Thymus (tissue), 11 donors: Measurements from ENCODE around the gene CCDC8. TPM values are rescaled to one million over a fixed set of nuclear protein-coding genes. Genes with fewer than 3 reads are reported as not detected.
A peak's percentile ranks its signal among the peaks of the same experiment; 100 is the strongest.
"Not testable (repeated sequence)": the region's sequence is repeated elsewhere in the genome, so short reads cannot be mapped to it uniquely, and the experiment has no call there.

Source experiments
- DNase-seq, 9 donors: peaks; one replicate each; pipeline ENCODE4 v3.0.0-alpha.2; 2013; ENCODE audit warnings: low spot score in 9 of 9, low read depth in 6 of 9, missing footprints in 1 of 9
- H3K27ac ChIP-seq, 2 donors: one replicate each; pipeline ENCODE4 v1.5.1; 2013; ENCODE audit warnings: control low read depth in 1 of 2, low read depth in 1 of 2, low read length in 1 of 2, mild to moderate bottlenecking in 1 of 2, moderate library complexity in 1 of 2
- H3K27me3 ChIP-seq, 2 donors: one replicate each; pipeline ENCODE4 v1.5.1; 2013; ENCODE audit warnings: low read length in 1 of 2; ENCODE audit not compliant: control insufficient read depth in 2 of 2, insufficient read depth in 1 of 2
- H3K36me3 ChIP-seq, 2 donors: one replicate each; pipeline ENCODE4 v1.5.1; 2013; ENCODE audit warnings: low read length in 1 of 2, mild to moderate bottlenecking in 1 of 2, moderate library complexity in 1 of 2; ENCODE audit not compliant: control insufficient read depth in 2 of 2, insufficient read depth in 2 of 2
- H3K4me1 ChIP-seq, 2 donors: one replicate each; pipeline ENCODE4 v1.5.1; 2013; ENCODE audit warnings: low read length in 2 of 2; ENCODE audit not compliant: control insufficient read depth in 2 of 2, insufficient read depth in 2 of 2
- H3K4me3 ChIP-seq, 2 donors: one replicate each; pipeline ENCODE4 v1.5.1; 2013; ENCODE audit warnings: low read length in 2 of 2, control low read depth in 1 of 2, mild to moderate bottlenecking in 1 of 2
- H3K9me3 ChIP-seq, 2 donors: one replicate each; pipeline ENCODE4 v1.5.1; 2013; ENCODE audit warnings: low read length in 1 of 2, mild to moderate bottlenecking in 1 of 2; ENCODE audit not compliant: control insufficient read depth in 2 of 2, insufficient read depth in 1 of 2
- WGBS: extraction: QIAGEN DNeasy Blood & Tissue Kit; methylation state at CpG from one replicate; pipeline ENCODE4 v1.1.7; 2013; 5-methylcytosine and 5-hydroxymethylcytosine counted together
- polyA plus RNA-seq: library from polyadenylated mRNA; stranded (reverse); fragments of 200-250 nt; gene quantifications from one replicate; pipeline ENCODE4 v1.2.3, GENCODE V29; 2013
- total RNA-seq: library from RNA; stranded (reverse); fragments of 120-200 nt; gene quantifications from one replicate; pipeline ENCODE4 v1.2.4, GENCODE V29; 2013
- donor health status: healthy.

The CCDC8 gene
- total and polyA plus RNA-seq, 2 donors = 8.6 to 10.3 TPM

- 97% methylated on average over 14 of the region's 14 CpGs for WGBS
- DNase-seq, H3K27ac ChIP-seq, H3K4me1 ChIP-seq, H3K9me3 ChIP-seq, H3K4me3 ChIP-seq, H3K36me3 ChIP-seq: not testable (repeated sequence)
- H3K27me3 ChIP-seq = peaks cover 0 to 34% of the 10 kb centered on the region in 2 donors
Observed at GRCh38 chr19:46397801-46398479, 15.4 kb downstream of the CCDC8 start.

GRCh38 chr19:46394402-46394797, 19.0 kb downstream of the CCDC8 start:
- 99% methylated on average over 5 of the region's 5 CpGs for WGBS

DNA sequence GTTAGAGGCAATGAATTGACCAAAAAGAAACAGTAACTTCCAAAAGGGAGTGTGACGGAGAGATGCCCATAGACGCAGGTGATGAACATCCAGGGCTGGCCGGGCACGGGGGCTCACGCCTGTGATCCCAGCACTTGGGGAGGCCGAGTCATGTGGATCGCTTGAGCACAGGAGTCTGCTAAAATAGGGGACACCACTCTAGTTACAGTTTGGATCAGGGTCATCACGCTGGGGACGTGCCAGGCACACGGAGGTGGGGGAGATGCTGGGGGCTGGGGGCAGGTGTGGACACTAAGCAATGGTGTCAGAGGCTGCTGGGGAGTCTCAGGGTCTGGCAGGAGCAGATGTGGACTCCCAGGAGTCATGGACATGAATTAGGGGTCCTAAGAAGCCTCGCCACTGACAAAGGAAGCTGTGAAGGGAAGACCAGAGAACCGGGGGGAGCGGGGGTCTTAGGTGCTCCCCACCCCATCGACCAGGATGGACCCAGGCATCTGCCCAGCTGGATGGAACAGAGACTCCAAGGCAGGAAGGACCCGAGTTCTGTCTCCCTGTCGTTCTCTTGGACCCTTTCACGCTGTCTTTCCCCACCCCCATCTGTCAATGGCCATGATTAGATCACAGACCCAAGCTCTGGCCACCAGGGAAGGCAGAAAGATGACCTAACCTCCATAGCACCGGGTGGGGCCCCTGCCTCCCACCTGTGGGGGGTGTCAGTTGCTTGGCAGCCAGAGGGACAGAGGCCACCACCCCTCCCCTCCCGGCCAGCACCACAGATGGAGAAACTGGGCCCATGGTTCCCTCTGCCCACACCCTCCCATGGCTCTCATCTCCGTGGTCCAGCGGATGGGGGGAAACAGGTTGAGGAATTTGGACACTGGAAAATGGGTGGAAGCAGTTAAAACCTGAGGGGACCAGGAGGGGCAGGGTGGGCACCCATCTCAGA, 19.6 kb downstream of the CCDC8 start:
- Histone ChIP-seq H3K27me3 (peaks cover 0 to 5% of the 10 kb centered on the region in 2 donors), H3K4me1 (peaks cover 0 to 3% of the 10 kb centered on the region in 2 donors), H3K4me3 (no peak overlapping the region), H3K9me3 (no peaks in the 10 kb centered on the region), H3K27ac (no peak overlapping the region), H3K36me3 (peaks cover 37 to 40% of the 10 kb centered on the region in 2 donors)
- DNase-seq = no peak
- WGBS = 87% methylated on average over 21 of the region's 21 CpGs

More at GRCh38 chr19:46394402-46394797, 19.0 kb downstream of the CCDC8 start:
- H3K27me3 ChIP-seq = peaks cover 0 to 8% of the 10 kb centered on the region in 2 donors
- H3K9me3 ChIP-seq = no peaks in the 10 kb centered on the region
- no peak overlapping the region for H3K4me3 ChIP-seq
- peaks cover 31 to 34% of the 10 kb centered on the region in 2 donors for H3K36me3 ChIP-seq
- no peak for DNase-seq
- H3K4me1 ChIP-seq = peaks cover 0 to 3% of the 10 kb centered on the region in 2 donors
- H3K27ac ChIP-seq = no peak overlapping the region

DNA sequence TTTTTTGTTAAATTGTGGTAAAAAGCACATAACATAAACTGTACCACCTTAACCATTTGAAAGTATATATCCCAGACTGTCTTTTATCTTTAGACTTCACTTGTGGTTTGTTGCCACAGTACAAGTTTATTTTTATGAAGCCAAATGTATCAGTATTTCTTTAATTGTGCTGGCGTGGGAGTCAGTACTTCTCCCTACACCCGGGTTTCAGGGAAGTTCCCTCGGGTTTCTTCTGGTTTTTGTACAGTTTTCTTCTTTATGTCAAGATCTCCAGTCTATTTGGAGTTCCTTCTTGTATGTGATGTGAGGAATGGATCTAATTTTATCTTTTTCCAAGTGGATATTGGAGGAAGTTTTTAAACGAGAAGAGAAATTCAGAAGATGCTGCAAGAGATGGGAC, 20.5 kb downstream of the CCDC8 start:
- Histone ChIP-seq H3K27ac (no peak overlapping the region), H3K36me3 (peaks cover 45 to 46% of the 10 kb centered on the region in 2 donors)
- no peak for DNase-seq

DNA sequence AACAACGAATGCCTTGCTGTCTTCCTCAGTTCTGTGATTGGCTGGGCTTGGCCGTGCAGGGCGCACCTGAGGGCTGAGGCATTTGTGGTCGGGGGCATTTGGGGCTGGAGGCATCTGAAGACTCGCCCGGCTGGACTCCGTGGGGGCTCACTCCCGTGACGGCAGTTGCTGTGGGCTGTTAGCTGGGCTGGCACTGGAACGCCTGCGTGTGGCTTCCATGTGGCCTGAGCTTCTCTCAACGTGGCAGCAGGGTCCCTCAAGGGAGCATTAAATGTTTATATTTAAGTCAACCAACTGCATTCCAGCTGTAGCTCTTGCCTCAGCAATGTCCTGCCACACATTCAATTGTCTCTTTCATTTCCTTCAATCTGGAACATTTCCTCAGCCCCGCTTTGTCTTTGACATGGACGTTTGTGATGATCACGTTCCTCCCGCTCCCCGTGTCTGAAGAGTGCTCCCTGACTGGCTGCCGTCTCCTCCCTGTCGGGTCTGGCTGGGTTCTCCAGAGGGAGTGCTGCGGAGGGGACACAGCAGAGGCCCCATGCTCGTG, 21.0 kb downstream of the CCDC8 start:
- H3K27ac ChIP-seq = peak overlapping the region in 1 of 2 donors; percentile 40
- WGBS = 85% methylated on average over 21 of the region's 21 CpGs

More for the DNA sequence above, 20.5 kb downstream of the CCDC8 start:
- 53% methylated on average over 4 of the region's 4 CpGs for WGBS
- Histone ChIP-seq H3K9me3 (no peaks in the 10 kb centered on the region), H3K4me3 (no peak overlapping the region), H3K27me3 (peaks cover 0 to 5% of the 10 kb centered on the region in 2 donors), H3K4me1 (peaks cover 0 to 3% of the 10 kb centered on the region in 2 donors)

DNA sequence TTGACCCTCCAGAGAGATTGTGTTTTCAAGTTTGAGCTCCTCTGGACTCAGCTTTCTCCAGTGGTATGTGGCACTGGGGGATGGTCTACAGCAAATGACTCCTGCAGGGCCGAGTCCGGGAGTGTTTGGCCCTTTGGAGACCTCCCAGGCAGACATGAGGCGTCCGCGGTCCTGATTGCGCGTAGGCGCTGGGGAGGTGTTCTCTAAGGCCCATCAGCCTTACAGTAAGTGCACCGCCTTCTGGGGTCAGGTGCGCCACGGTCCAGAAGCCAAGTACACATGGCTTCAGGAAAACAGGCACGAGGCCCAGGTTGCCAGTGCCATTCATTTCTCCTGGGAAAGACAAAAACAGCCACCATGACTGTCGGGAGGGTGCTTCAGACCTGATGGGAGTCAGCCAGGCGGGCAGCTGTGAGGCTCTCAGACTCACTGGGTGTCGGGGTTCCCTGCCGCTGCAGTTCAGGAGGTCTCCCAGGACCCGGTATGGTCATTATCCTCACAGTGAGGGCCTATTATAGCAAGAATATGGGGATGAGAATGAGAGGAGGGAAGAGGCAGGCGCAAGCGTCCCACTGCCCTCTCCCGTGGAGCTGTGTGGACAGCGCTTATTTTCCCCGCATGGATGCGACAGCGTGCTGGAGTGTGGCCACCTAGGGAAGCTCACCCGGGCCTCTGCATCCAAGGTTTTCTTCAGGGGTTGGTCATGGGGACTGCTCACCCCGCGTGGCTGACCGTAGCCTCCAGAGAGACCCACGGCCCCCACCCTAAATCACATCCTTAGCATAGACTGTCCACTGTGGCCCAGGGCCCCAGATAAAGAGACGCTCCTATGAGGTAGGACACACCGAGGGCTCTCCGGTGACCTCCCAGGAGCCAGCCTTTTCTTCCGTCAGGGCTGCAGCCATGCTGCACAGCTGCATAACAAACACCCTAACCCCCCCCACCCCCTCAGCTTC, 21.8 kb downstream of the CCDC8 start:
- Histone ChIP-seq H3K4me3 (no peak overlapping the region), H3K4me1 (peaks cover 0 to 3% of the 10 kb centered on the region in 2 donors), H3K9me3 (no peaks in the 10 kb centered on the region), H3K36me3 (peaks cover 56% of the 10 kb centered on the region in 2 donors), H3K27me3 (no peaks in the 10 kb centered on the region), H3K27ac (peak overlapping the region in 1 of 2 donors; percentile 34)
- 93% methylated on average over 33 of the region's 33 CpGs for WGBS
- no peak for DNase-seq

More for the DNA sequence above, 21.0 kb downstream of the CCDC8 start:
- Histone ChIP-seq H3K27me3 (peaks cover 0 to 1% of the 10 kb centered on the region in 2 donors), H3K4me3 (no peak overlapping the region), H3K9me3 (no peaks in the 10 kb centered on the region), H3K36me3 (peaks cover 50 to 51% of the 10 kb centered on the region in 2 donors), H3K4me1 (peaks cover 0 to 3% of the 10 kb centered on the region in 2 donors)
- DNase-seq = no peak

- no peak overlapping the region for H3K27ac ChIP-seq
- peaks cover 0 to 3% of the 10 kb centered on the region in 2 donors for H3K4me1 ChIP-seq
- H3K27me3 ChIP-seq = no peaks in the 10 kb centered on the region
- H3K4me3 ChIP-seq = no peak overlapping the region
- peaks cover 61 to 62% of the 10 kb centered on the region in 2 donors for H3K36me3 ChIP-seq
- WGBS = 96% methylated on average over 18 of the region's 18 CpGs
- H3K9me3 ChIP-seq = no peaks in the 10 kb centered on the region
- DNase-seq = no peak
Observed at GRCh38 chr19:46390866-46391265, 22.5 kb downstream of the CCDC8 start.

DNA sequence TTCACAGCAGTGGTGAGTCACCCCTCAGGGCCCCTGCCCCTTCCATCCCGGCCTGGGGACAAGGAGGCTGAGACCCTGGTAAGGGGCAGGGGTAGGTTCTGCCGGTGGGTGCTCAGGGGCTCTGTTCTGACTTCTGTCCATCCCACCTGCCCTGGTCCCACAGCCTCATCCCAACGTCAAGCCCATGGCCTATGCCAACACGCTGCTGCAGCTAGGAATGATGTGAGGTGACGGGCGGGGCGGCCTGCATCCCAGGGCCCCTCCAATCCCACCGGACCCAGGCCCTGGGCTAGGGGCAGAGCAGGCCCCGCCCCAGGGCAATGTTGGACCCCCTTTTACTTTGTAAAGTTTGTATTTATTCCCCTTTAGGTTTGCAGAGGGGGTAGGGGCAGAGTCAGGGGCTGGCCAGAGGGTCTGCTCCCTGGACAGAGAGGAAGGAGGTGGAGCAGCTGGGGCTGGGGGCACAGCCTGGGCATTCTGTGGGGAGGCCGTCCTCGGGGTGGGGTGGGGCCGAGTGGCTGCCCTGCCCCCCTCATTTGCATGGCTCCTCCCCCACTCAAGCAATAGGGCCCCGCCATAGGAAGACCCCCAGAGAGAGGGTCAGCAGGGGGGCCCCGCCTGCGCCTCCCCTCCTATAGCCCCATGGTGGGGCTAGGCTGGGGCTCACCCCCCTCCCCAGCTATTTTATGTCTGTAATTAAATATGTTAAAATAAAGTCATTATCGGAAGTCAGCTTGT, 23.1 kb downstream of the CCDC8 start:
- peaks cover 0 to 3% of the 10 kb centered on the region in 2 donors for H3K4me1 ChIP-seq
- no peak overlapping the region for H3K4me3 ChIP-seq
- WGBS = 97% methylated on average over 16 of the region's 16 CpGs
- H3K27ac ChIP-seq = no peak overlapping the region
- no peaks in the 10 kb centered on the region for H3K9me3 ChIP-seq
- H3K27me3 ChIP-seq = no peaks in the 10 kb centered on the region
- H3K36me3 ChIP-seq = peaks cover 62 to 63% of the 10 kb centered on the region in 2 donors
- DNase-seq = no peak
